ENCODE data around the gene OR52E5. TPM values are rescaled to one million over a fixed set of nuclear protein-coding genes. Genes with fewer than 3 reads are reported as not detected.

Gene OR52E5
- not detected for total RNA-seq (2021; ENCODE audit: unreplicated experiment)
- not detected for polyA plus RNA-seq (2012; ENCODE audit: insufficient read length)
- Bru-seq, nascent RNA: not detected
- BruChase-seq, experiment 1, labeled RNA remaining after a 2-hour chase: not detected
- BruChase-seq, experiment 2, labeled RNA remaining after a 6-hour chase: not detected
- long read RNA-seq: 0 reads

GRCh38 chr11:5892908-5893307 lies at the start of gene OR52E5:
OR52E5 (plus strand) TSS chr11:5893208; CDS start chr11:5900777, 7,569 bp downstream.
- H3K27me3 ChIP-seq (ENCODE audit: control insufficient read depth, insufficient read depth, low read length): peaks cover 3% of the 10 kb centered on the region
- no peak for DNase-seq (ENCODE audit: low read depth, low spot score)
- H3K4me3 ChIP-seq (ENCODE audit: low read depth in 2 of 2, low read length in 2 of 2): no peak within 1 kb of the TSS
- intact Hi-C loops (cut with micrococcal nuclease; ENCODE audit: unreplicated experiment): loop anchor here (5.0 kb wide), 1 partner anchor 691 kb away; the partner anchor contains the start of gene OR51V1
- BruUV-seq (replicated peaks): no TSS peak
- ChIA-PET POLR2A (no interaction called here), CTCF (interaction anchor here (0.6 to 0.7 kb wide), 2 partner anchors 155 to 293 kb away, joined by 3 to 4 read pairs; no protein-coding TSS in a partner anchor)
- TF ChIP-seq, protein P1, sequence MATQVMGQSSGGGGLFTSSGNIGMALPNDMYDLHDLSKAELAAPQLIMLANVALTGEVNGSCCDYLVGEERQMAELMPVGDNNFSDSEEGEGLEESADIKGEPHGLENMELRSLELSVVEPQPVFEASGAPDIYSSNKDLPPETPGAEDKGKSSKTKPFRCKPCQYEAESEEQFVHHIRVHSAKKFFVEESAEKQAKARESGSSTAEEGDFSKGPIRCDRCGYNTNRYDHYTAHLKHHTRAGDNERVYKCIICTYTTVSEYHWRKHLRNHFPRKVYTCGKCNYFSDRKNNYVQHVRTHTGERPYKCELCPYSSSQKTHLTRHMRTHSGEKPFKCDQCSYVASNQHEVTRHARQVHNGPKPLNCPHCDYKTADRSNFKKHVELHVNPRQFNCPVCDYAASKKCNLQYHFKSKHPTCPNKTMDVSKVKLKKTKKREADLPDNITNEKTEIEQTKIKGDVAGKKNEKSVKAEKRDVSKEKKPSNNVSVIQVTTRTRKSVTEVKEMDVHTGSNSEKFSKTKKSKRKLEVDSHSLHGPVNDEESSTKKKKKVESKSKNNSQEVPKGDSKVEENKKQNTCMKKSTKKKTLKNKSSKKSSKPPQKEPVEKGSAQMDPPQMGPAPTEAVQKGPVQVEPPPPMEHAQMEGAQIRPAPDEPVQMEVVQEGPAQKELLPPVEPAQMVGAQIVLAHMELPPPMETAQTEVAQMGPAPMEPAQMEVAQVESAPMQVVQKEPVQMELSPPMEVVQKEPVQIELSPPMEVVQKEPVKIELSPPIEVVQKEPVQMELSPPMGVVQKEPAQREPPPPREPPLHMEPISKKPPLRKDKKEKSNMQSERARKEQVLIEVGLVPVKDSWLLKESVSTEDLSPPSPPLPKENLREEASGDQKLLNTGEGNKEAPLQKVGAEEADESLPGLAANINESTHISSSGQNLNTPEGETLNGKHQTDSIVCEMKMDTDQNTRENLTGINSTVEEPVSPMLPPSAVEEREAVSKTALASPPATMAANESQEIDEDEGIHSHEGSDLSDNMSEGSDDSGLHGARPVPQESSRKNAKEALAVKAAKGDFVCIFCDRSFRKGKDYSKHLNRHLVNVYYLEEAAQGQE (IDR thresholded peaks at IDR 0.05; ENCODE audit: insufficient read depth in 1 of 2, low read depth in 2 of 2, low read length in 1 of 2): no peak
- TF ChIP-seq CTCF (IDR thresholded peaks at IDR 0.05) (no peak), POLR2AphosphoS5 (IDR thresholded peaks at IDR 0.05; ENCODE audit: low read depth, low read length) (no peak), SIN3A (IDR thresholded peaks at IDR 0.05; ENCODE audit: borderline replicate concordance, insufficient read depth, low read depth, low read length) (no peak), TCF7L2 (IDR thresholded peaks at IDR 0.05; ENCODE audit: low read depth, low read length) (no peak)
- no peak within 1 kb of the TSS for H3K27ac ChIP-seq (ENCODE audit: low read length)
- no peaks in the 10 kb centered on the region for H3K4me1 ChIP-seq (ENCODE audit: control insufficient read depth, insufficient read depth, low read length)
- ATAC-seq: no peak
- H3K9me3 ChIP-seq (ENCODE audit: control insufficient read depth, insufficient read depth, low read depth, low read length): no peaks in the 10 kb centered on the region
- in situ Hi-C loops (cut with HindIII; ENCODE audit: low pct_unique_long_range_greater_than_20kb, low sequenced_read_pairs): no loop called here
- no peaks in the 10 kb centered on the region for H3K36me3 ChIP-seq (ENCODE audit: control insufficient read depth, insufficient read depth, low read length)

DNA sequence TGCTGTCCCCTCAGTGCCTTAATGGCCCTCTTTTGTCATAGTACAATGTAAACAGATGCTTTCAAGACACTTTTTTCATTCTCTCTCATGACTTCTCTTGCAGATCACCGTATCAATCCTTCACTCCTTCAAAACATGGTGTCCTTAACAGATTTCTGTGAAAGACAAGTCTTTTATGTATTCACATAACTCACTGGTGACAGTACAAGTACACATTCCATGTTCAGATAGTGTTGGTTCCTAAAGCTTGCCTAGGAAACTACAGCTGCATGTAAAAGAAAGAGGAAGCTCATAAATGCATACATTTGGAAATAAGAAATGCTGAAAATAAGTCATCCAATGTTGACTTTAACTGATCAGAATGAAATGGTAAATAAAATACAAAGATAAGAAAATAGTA lies 46.3 kb upstream of the OR52E5 start:
- POLR2A ChIA-PET: no interaction called here
- Histone ChIP-seq H3K9me3 (ENCODE audit: control insufficient read depth, insufficient read depth, low read depth, low read length) (no peaks in the 10 kb centered on the region), H3K4me1 (ENCODE audit: control insufficient read depth, insufficient read depth, low read length) (no peaks in the 10 kb centered on the region), H3K4me3 (ENCODE audit: low read depth in 2 of 2, low read length in 2 of 2) (no peak overlapping the region), H3K27me3 (ENCODE audit: control insufficient read depth, insufficient read depth, low read length) (peaks cover 2% of the 10 kb centered on the region; the same call in 1 of the 2 replicates), H3K27ac (ENCODE audit: low read length) (no peak overlapping the region), H3K36me3 (ENCODE audit: control insufficient read depth, insufficient read depth, low read length) (no peaks in the 10 kb centered on the region)
- intact Hi-C loops (cut with micrococcal nuclease; ENCODE audit: unreplicated experiment) (no loop called here), in situ Hi-C loops (cut with HindIII; ENCODE audit: low pct_unique_long_range_greater_than_20kb, low sequenced_read_pairs) (no loop called here)
- DNase-seq (ENCODE audit: low read depth, low spot score) (no peak), ATAC-seq (no peak)
- BruUV-seq (replicated peaks): no TSS peak
- TF ChIP-seq, protein P1 (IDR thresholded peaks at IDR 0.05; ENCODE audit: insufficient read depth in 1 of 2, low read depth in 2 of 2, low read length in 1 of 2): no peak
- TF ChIP-seq TCF7L2 (IDR thresholded peaks at IDR 0.05; ENCODE audit: low read depth, low read length) (no peak), SIN3A (IDR thresholded peaks at IDR 0.05; ENCODE audit: borderline replicate concordance, insufficient read depth, low read depth, low read length) (no peak), POLR2AphosphoS5 (IDR thresholded peaks at IDR 0.05; ENCODE audit: low read depth, low read length) (no peak), CTCF (IDR thresholded peaks at IDR 0.05) (no peak)
- CTCF ChIA-PET: no interaction called here

Measured in Panc1 (cell line).